ENCODE measurements around the gene HSPA9.

HSPA9 gene

DNA sequence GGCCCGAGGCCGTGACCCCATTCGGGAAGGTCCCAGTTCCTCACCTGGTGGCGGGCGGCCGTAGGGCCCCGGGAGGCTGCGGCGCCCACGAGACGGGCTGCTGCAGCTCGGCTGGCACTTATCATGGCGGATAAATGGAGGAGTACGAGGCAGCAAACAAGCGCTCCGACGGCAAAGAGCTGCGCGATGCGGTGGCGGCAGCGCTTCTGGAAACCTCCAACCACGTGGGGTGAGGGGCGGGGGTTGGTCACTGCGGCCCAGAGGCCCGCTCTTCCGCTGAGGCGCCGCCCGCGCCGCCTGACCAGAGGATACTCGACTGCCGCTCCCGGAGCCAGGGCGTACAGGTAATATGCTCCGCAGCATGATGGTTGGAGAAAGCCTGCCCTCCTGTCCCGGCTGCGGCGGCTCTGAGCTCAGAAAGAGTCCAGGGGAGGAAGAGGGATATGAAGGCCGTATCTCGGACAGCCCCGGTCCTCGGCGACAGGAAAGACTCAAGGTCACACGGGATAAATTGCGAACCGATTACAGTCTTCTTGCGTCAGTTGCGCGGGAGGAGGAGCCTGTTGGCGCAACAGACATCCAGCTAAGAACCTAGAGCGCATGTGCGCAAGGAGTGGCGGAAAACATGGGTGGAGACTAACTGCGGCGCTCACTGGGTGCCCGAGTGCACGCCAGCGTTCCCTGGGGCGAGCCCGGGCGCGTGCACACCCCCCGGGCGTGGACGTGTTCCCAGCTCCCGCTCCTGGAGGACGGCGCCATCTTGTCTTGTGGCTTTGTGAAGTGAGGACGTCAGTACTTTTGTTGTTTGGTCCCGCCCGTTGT, at the start of gene HSPA9:
TSS of gene HSPA9 (minus strand) at position 208 of the 822 bp plus-strand sequence. CDS start at position 125, 83 bp downstream.
- DNase-seq, result peak; percentile 97

DNA sequence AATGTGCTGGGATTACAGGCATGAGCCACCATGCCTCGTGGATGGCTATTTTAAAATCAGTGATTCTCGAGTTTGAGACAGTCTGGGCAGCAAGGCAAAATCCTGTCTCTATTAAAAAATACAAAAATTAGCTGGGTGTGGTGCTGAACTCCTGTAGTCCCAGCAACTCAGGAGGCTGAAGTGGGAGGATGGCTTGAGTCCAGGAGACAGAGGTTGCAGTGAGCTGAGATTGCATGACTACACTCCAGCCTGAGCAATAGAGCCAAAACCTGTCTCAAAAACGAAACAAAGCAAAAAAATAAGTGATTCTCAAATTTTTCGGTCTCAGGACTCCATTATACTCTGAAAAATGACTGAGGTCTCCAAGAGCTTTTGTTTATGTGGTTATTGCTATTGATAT, 47.9 kb upstream of the HSPA9 start:
- DNase-seq, result no peak

DNA sequence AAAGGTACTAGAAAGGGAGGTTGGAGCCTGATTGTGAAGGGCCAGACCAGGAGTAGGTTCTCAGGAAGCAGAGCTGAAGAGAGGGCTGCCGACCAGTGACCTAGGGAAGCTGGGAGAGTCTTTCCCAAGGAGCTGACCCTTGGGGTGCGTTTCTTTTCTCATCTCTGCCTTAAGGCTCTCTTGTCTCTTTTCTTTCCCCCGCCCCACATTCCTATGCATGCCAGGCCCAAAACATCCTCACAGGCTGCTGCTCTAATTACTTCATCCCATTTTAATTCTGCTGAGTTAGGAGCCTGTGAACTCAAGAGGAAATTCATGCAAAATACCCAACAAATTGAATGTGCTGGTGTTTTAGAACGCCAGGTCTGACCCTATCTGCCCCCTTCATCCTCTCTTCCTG, 46.9 kb upstream of the HSPA9 start:
- DNase-seq, result no peak

DNA sequence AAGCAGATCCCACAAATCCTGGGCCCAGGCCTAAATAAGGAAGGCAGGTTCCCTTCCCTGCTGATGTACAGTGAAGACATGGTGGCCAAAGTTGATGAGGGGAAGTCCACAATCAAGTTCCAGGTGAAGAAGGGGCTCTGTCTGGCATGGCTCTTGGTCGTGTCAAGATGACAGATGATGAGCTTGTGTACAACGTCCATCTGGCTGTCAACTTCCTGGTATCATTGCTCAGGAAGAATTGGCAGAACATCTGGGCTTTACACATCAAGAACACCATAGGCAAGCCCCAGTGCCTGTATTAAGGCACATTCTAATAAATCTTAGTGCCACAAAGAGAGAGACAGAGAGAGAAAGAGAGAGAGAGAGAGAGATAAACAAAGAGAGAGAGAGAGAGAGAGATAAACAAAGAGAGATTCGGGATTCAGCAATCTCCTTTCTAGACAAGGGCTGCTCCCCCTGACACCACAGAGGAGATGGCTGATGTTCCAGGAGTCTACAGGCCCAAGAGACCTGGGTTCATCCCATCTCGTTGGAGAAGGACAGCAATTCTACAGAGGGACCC, 45.5 kb upstream of the HSPA9 start:
- DNase-seq, result no peak

DNA sequence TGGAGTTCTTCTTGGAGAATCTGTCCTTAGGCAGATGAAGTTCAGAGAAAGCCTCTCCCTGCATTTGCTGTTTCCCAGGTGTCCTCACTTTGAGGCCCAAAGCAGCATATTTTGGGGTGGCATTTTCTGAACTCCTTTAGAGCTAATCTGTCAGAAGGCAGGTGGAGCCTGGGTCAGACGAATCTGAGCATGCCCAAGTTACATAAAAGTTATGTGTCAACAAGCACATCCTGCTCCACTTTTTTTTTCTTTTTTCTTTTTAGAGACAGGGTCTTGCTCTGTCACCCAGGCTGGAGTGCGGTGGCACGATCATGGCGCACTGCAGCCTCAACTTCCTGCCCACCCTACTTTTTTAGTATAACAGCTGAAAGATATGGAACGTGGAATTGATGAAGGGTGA, 41.3 kb upstream of the HSPA9 start:
- DNase-seq, result no peak

DNA sequence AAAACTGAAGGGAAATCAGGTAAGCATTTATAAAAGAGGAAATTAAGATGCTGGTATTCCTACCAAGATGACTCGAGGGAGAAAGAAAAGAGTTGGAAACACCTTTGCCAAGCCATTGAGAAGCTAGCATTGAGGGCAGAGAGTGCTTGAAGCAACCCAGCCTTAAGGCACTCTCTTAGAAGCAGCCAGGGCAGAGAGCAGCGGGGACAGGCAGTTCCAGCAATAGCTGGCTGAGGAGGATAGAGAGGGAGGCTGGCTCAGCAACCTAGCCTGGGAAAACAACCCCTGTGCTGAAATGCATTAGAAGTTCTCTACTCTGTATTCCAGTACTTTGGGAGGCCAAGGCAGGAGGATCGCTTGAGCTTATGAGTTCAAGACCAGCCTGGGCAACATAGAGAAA, 40.3 kb upstream of the HSPA9 start:
- no peak for DNase-seq

DNA sequence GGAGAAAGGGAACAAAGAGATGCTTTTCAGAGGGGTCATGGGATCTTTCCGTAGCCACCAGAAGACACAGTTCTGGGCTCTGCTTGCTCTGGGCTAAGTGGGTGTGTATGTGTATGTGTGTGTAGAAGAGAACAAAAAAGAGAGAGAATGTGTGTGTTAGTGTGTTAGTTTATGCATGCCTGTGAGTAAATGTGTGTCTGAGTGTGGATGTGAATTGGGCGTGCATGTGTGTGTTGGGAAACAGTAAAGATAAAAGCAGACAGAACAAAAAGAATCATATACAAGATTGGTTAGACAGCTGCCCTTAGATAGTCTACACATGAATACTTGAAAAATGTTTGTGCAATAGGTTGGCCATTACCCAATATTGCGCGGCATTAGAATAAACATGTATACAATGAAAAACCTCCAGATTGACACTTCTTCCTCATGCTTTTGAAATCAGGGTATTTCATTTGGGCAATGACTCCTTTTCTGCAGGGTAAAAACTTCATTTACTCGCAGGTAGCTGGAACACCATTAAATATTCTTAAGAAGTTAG, 36.5 kb upstream of the HSPA9 start:
- peak; percentile 69 for DNase-seq

DNA sequence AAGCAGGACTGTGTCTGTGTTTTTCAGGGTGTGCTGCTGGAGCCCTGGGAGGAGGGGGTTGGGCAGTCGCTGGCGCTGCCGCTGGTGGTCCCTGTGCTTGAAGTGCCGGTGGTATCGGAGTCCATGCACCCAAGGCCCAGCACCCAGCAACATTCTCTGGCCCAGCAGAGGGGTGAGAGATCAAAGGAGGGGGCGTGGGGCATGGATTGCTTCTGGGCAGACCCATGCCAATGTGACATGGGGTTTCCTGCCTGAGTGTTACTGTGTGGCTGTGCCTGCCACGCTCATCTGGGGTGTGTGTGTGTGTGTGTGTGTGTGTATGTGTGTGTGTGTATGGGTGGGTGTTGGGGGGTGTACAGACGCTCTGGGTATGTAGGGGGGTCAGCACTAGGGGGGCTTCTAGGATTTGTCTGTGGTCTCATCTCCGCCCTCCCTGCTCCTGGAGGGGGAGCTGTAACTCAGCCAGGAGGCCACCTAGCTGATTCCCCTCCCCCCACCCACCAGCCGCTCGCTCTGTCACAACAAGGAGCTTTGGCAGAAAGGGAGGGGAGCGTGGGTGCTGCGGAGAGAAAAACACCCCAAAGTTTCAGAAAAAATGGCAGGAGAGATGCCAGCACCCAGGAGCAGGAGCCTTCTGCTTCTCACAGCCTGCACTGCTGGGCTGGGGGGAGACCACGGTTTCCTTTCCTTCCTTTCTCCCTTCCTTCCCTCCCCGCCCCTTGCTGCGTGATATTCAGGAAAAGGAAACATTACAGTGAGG, 35.9 kb upstream of the HSPA9 start:
- DNase-seq, result peak; percentile 70

DNA sequence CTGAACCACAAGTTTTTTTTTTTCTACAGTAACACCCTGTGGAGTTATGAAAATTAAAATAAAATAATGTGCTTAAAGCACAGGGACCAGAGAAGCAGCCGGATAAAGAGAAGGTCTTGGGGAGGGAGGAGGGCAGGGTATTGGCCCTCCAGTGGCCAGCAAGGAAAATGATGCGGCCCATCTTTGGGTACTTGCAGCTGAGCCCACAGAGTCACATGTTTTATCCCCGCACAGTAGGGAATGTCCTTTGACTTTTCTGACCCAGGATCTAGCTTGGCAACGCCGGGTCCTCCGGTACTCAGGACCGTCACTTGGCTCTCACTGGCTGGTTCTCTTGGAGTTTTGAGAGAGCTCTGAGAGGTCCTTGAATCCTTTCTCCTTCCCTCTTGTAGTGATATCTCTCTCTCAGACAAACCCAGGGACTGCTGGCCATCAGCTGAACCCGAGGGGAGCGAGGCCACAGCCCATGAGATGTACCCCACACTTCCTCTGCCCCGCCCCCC, 35.3 kb upstream of the HSPA9 start:
- DNase-seq, result peak; percentile 15

DNA sequence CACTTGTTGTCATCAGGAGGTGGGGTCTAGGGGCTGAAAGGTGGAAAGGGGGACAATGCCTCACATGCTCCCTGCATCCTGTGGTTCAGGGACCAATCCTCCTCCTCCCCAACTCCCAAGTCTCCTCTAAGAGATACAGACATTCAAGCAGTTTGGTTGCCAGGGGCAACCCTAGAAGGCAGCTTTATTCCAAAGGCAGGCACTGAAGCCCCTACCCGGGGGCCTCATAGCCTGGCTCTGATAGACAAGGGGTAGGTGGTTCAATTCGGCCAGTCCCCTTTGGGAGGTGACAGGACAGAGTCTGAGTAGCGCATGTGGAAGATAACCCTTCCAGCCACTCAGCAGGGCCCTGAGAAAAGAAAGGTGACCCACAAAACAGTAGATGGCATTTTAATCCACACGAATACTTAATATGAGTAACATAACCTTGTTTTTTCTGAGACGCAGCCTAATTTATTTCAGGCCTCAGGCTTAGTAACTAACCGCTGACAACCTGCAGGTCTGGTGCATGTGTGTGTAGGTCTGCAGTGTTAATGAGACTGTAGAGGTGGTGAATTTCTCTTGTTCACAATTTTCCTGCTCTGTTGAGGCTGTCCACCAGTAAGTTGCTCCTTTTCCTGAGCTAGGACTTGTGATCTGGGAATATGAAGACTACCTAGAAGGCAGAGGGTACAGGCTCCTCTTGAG, 31.3 kb upstream of the HSPA9 start:
- no peak for DNase-seq

DNA sequence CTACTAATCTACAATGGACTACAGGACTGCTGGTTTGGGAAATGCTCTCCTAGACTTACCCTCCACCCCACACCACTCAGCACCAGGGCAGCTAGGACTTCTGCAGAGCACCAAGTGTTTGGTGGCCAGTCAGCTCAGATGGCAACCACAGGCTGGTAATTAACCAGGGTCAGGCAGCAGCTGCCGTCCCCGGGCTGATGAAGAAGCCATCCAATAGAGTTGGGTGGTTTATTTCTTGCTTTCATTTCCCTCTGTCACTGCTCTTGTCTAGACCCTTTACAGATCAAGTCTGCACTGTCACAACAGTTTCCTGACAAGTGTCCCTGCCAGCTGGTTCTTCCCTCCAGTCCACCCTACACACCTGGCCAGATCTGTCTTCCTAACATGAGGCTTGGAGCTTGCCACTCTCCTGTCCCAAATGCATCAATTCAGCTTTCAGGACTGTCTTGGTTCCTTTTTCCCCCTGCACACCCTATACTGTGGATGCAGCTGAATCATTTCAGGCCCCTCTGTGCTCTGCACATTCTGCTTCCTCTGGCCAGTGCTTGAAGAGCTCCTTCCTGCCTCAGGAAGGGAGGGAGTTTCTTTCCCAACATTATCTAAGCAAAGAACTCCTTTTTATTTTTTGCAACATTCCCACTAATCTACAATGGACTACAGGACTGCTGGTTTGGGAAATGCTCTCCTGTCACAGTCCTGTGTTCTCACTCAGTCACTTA, 30.2 kb upstream of the HSPA9 start:
- no peak for DNase-seq

DNA sequence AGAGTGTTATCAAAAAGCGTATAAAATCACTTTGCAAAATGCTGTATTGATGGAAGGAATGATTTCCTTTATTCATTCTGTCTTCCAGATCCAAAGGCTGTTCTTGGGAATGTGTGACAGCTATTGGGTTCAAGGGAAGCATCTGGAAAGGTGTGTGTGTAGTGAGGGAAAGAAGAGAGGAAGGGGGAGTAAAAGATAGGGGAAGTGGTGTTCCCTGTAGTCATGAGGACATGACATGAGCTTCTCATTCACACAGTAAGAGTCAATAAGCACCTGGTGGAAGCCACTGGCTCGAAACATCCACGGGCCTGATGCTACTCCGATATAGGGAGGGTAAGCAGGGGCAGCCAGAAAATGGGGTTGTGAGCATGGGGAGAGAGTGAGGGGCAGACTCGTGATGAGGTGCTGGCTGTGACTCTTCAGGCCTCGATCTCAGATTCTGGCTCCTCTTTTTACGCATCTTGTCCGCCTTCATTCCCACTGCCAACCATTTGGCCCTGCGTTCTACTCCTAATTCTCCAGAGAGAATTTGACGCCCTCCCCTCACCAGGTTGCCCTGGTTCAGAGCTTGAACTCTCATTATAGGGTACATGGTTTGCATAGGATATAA, 29.1 kb upstream of the HSPA9 start:
- DNase-seq, result no peak

DNA sequence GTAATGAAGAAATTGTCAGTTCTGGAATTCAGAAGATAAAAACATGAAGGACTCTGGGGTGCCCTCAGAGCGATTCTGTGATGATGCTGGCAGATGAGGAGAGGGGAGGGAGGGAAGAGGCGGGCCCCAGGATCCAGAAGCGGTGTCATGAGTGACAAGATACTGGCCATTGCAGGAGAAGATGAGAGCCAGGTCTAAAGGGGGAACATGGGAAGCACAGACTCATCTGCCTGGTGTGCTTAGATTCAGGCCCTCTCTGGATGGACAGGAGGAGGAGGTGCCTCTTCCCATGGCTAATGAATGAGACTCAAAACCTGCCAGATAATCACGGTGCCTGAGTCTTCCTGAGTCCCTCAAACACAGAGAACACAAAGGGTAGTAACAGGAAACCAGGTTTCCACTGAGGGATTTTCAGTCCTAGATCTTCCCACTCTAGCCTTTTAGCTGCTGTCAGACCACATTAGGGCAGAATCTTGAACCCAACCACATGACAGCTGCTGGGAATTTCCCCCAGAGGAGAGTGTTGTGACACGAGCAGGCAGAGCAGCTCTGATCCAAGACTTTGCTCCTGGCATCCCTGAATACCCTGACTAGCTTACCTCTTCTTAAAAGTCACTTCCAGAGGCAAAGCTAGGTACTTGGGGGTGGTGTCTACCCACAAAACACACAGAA, 28.2 kb upstream of the HSPA9 start:
- DNase-seq, result no peak

DNA sequence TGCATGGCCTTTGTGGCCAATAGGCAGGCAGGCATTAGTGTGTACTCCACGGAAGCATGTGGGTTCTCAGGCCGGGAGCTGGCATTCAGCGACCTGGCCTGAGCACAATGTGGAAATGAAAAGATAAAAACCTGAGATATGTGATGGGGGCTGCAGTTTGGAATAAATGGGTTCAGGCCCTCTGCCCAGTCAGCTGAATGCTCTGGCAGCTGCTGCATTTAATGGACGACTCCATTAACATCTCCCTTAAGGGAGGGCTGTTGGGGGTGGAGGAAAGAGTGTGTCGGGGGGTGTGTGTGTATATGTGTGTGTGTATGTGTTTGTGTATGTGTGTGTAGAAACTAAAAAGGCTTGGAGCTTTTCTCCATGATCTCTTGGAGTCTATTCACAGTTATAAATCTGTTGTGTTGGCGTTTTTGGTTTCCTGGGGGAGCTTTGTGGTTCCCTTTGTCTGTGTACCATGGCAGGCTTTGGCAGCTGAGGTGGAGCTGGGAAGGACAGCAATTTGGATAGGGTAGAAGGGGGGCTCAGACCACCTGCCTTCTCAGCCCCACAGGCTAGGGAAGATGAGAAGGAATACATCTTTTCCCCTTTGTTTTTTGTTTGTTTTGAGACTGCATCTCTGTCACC, 27.3 kb upstream of the HSPA9 start:
- peak; percentile 22 for DNase-seq

DNA sequence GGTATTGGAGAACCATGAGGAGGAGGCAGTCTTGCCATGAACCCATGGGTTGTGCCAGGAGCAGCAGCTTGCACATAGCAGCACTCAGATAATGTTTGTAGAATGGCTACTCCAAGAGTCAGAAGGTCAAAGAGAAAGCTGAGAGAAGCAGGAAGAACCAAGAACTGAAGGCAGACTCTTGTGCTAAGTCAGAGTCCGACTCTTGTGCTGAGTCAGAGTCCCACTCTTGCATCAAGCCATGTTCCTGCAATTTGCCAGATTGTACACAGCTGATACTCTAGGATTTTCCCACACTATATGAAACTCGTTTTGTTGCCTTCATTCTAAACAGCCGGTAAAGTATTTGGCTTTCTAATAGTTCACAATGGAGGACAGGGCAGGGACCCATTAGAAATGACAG, 26.2 kb upstream of the HSPA9 start:
- no peak for DNase-seq

DNA sequence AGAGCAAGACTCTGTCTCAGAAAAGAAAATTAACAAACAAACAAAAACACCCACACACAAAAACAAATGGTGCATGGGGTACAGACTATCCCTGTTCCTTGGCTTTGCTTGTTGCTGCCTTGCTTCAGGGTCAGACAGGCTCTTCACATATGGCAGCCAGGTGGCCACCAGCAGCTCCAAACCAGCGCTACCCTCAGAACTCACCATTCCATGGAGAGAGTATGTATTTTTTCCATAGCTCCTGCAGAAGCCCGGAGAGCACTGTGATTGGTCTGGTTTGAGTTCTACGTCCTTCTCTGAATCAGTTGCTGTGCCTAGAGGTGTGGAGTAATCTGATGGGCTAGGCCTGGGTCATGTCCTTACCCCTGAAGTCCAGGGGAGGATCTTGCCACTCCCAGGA, 25.2 kb upstream of the HSPA9 start:
- DNase-seq, result no peak

DNA sequence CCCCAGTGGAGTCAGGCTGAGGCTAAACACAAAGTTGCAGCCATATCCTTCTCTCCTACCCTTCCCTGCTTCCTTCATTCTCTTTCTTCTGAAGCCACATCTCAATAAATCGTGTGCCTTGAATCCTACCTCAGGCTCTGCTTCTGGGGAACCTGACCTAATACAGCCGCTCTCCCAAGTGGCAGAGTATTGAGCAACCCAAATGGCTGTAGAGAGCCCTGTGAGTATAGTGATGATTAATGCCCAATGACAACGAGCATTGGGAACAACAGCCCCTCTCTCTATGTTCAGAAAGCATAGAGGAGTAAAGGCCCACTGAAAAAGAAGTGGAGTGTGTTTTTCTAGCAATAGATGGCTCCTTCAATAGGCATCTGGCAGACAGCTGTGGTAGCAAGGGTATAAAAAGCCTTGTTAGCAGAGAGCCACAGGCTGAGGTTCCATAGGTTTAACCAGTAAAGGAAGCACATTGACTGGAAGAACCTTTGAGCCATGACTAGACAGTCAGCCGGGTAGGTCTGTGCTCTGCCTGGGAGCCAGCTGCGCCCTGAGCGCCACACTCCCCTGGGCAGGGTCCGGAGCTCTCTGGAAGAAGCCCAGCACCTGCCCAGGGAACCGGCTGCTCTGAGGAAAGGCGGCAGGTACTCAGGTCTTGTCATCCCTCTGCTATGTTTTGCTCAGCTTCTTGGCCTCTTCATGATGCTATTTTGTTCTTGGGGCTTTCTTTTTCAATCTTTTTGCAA, 22.6 kb upstream of the HSPA9 start:
- DNase-seq, result peak; percentile 4

DNA sequence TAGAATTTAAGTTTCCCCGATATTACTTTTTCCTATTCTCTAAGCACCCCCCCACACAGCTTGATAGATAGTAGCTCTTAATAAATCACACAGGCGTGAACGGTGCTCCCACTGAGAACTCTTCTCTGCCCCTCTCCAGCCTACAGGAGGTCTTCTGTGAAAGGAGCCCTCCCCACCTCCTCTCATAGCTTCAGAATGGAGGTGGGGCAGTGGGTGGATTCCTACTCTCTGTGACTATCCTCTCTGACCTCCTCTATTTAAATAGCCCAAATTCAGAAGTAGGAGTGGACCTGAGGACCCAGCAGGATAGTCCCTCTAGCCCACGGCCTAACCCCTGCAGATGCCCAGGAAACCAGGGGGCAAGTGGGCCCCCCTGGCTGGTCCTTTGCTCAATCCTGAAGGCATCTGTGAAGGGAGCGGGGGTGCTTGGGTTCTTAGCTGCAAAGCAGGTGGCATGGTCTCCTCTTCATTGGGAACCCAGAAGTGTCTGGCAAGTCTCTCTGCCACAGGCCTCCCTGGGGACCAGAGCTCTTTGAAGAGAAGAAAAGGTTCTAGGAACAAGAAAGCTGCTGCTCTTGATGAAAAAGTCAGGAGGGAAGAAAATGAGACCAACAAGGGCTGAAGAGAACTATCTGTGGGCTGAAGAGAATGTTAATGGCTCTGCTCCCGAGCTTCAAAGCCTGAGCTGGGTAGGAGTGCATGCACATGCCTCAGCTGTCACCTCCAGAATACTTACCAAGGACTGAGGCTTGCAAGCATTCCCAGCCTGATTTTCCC, 21.1 kb upstream of the HSPA9 start:
- DNase-seq, result no peak

DNA sequence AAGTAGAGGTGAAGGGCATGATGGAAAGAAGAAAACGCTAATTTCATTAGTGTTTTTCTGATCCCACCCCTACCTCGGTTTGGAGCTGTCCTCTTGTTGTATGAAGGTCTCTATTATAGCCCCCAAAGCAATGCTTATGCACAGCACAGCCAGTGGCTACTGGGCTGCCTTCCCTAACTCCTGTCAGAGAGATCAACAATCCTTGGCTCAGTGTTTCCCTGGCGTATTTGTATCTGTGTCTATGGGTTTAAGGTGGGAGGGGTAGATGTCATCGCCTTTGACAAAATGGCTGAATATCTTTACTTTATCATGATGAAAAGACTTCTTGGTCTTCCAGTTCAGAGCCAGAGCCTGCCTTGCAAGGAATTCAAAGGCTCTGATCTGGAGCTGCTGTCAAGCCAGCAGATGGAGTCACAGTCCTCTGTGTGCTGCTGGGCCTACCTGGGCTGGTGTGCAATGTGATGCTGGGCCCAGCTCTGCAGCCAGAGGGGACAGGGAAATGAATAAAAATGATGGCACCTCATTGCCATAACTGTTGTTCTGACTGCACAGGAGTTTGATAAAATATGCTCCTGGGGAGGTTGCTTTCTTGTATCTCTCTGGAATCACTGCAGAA, 20.1 kb upstream of the HSPA9 start:
- DNase-seq, result no peak

All from NCI-H1092 treated with DMSO at 0.1 percent for 48 hours (cell line).